HG03469 (cell line): ENCODE measurements around the gene TFRC.
"Not testable (repeated sequence)": the region's sequence is repeated elsewhere in the genome, so short reads cannot be mapped to it uniquely, and the experiment has no call there.

Experiments used
- ATAC-seq: cut with Tn5 transposase; IDR thresholded peaks from one replicate; pipeline ENCODE4 v1.9.1; 2021; ENCODE audit warnings: mild to moderate bottlenecking, moderate library complexity, moderate number of reproducible peaks; ENCODE audit not compliant: unreplicated experiment

TFRC gene

DNA sequence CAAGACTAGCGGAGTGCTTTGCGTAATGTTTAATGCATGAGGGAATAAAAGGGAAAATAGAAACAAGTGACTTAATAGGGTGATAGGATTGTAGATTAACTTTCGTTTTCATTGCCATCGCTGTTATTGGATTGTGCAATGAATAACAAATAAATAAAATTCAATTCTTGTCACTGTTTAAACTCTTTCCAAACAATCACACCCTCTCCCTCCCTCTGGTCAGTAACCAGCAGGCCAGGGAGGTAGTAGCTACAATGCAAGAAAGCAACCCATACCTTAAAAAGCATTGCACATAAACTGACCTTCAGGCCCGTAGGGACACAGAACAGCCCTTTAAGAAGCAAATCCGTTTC lies 705 bp upstream of the TFRC start:
- no peak for ATAC-seq

DNA sequence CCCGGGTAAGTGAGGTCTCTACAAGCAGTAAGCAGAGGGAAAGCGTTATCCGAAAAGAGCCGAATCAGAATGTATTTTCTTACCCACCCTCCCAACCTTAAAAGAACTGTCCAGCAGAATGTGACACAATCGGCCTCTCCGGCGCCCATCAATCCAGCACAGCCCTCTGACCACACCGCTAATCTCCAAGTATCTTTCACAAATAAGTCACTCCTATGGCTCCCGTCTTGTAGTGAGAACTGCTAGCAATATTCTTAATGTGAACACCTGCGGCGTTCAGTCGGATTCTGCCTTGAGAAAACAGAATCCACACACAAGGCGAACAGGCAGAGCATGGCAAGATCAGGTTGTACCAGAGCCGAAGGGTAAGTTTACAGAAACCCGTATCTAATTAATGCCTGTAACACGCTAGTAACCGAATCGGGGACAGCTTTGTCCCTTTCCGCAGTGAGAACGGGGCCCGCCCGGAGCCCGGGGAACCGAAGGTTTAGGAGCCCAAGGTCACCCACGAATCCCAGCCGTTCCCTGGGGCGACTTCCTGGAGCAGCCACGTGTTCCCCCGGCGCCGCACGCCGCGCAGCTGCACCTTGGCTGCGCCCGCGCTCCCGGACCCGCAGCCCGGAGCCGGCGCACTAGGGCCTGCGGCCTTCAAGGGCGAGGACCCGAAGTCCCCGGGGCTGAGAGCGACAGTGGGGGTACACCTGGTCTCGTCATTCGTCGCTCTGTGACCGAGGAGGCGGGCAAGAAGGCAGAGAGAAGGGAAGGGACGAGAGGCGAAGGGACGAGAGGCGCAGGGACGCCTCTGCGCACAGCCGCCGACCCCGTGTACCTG lies 672 bp downstream of the TFRC start:
- peak; percentile 9 for ATAC-seq

DNA sequence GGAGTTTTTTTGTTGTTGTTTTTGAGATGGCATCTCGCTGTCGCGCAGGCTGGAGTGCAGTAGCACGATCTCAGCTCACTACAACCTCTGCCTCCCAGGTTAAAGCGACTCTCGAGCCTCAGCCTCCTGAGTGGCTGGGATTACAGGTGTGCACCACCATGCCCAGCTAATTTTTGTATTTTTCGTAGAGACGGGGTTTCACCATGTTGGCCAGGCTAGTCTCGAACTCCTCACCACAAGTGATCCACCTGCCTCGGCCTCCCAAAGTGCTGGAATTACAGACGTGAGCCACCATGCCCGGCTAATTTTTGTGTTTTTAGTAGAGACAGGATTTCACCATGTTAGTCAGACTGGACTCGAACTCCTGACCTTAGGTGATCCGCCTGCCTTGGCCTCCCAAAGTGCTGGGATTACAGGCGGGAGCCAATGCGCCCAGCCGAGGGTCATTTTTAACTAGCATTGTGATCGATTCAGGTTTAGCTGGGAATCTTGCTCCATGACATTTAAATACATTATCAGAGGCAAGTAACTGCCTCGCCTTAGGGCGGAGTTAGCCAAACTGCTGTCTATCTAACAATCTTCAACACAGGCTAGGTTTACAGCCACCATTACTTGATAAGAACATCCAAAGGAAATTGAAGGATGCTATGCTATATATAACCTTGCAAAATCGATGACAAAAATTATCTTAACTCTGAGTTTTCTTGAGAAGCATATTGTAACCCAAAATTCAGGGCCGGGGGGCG lies 1.6 kb downstream of the TFRC start:
- ATAC-seq = not testable (repeated sequence)

DNA sequence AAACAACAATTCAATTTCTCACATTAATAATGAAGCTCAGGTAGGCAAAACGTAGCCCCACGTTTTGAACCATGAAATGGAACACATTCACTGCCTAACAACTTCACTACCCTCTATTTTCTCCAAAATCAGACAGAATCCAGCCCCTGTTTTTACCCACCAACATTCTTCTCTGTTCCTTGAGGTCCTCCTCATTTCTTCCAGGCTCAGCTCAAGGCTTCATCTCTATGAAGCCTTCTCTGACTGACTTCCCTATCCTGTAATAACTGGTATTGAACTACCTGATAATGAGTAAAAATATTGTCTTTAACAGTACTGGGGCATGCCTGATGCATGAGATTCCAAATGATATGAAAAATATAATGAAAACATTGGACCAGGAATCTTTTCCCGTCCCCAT lies 2.2 kb downstream of the TFRC start:
- no peak for ATAC-seq

DNA sequence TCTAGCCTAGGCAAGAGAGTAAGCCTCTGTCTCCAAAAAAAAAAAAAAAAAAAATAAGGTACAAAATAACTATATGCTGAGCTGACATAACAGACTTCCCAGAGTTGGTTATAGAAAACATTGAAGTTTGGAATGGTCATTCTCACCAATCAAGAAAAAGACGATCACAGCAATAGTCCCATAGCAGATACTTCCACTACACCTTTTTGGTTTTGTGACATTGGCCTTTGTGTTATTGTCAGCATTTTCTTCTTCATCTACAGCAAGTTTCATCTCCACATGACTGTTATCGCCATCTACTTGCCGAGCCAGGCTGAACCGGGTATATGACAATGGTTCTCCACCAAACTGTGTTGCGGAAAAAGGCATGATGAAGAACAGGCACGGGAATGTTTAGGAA lies 6.9 kb downstream of the TFRC start:
- ATAC-seq = no peak

DNA sequence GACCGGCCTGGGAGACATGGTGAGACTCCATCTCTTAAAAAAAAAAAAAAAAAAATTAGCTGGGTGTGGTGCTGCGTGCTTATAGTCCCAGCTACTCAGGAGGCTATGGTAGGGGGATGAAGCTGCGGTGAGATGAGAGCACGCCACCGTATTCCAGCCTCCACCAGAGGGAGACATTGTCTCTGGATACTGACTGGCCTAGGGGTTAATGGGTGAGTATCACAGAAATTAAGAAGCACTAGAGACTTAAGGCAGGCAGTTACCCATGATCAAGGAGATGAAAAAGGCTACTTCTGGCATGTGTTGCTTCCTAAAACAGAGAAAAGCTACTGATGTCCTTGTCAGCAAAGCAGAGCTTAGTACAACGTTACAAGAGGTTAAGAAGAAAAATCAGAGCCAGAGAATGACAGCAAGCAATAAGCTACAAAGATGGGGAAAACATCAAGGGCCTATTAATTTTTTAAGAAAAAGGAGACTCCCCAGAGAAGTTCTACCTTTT lies 8.6 kb downstream of the TFRC start:
- ATAC-seq = no peak

DNA sequence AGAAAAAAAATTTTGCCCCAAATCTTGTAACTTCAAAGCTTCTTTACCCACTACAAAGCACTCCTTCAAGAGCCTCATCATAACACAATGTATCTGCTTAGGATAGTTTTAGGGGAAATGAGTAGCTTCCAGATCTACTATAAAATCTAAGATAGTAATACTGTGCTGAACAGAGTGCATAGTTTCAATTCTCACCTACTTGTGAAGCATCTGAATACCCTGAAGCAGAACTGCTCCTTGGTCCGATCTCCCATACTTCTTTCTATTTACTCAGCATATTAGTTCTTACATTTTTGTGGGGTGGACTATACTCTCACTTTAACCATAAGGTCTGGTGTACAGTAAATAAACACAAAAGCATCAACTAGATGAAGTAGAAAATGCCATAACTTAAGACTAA lies 9.6 kb downstream of the TFRC start:
- no peak for ATAC-seq

DNA sequence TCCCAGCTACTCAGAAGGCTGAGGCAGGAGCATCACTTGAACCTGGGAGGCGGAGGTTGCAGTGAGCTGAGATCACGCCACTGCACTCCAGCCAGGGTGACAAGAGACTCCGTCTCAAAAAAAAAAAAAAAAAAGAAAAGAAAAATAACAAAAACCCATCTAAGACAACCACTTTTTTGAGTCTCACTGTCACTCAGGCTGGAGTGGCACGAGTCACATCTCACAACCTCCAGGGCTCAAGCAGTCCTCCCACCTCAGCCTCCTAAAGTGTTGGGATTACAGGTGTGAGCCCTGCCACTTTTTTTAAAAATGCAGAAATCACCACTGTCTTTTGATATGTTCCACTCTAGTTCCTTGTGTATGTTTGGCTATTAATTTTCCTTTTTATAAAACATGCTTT lies 13.1 kb downstream of the TFRC start:
- not testable (repeated sequence) for ATAC-seq

DNA sequence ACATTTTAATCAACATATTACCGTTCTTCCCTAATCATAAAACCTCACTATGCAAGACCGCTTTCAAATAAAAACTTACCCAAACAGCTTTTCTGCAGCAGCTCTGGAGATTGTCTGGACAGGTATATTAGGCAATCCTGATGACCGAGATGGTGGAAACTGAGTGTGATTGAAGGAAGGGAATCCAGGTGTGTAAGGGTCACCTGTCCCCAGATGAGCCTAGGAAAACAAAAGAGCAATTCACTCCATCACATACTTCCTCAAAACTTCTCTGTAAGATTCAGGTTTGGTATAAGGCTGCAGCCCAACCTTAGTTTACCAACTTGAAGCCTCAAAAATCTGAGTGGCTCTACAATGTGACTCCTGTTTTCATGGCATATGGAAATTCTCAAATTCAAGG lies 14.5 kb downstream of the TFRC start:
- no peak for ATAC-seq

DNA sequence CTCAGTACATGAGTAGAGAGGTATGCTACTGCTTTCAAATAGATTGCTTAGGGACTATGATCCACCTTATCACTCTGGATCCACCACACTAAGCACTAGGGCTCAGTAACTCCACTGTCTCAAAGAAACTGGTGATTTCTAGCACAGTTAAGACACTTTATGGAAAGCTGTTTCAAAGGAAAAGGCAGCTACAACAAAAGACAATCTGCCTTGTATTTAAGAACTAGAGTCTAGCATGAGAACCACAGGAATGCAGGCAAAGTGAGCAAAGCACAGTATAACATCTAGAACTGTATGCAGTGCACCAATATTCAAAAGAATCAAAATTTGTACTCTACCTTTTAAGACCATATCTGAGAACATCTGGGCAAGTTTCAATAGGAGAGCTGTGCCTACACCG lies 17.9 kb downstream of the TFRC start:
- ATAC-seq = no peak

DNA sequence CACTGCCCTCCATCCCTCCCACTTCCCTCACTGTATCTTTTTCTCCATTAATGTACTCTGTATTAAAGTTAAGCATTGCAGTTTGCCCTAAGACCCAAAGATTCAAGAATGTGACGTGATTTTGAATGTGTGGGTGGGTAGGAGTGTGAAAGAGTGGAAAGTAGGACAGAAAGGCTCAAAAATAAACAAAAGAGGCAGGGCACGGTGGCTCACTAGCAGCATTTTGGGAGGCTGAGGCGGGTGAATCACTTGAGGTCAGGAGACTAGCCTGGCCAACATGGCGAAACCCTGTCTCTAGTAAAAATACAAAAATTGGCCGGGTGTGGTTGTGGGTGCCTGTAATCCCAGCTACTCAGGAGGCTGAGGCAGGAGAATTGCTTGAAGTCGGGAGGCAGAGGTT lies 18.4 kb downstream of the TFRC start:
- no peak for ATAC-seq

DNA sequence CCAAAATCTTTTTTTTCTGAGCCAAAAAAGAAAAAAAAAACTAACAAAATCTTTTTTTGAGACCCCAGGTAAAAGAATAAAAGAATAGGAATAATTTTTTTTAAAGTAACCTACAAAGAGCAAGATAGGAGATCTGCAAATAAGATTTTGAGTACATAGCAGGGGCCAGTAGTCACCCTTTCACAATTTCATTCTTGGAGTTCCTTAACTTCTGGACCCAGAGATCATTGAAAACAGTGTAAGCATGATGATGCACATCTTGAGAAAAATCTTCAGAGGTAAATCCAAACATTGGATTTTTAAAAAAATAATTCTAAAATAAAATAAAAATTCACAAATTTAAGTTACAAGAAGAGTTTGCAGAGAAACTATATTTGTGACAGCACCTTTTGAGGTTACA lies 18.8 kb downstream of the TFRC start:
- ATAC-seq = no peak

DNA sequence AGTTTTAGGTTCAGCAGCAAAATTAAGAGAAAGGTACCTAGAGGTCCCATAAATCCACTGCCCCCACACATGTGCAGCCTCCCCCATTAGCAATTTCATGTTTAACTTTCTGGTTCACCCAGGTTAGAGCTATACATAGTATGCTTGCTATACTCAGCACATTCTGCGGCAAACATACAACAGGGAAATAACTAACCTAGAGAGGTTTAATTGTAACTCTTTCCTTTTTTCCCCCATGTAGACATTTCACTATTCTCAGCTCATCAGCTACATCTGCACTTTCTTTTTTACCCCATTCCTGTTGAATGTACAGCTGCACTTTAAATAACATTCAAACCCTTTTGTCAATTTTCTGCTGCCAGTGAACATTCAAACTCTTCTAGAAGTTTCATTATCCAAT lies 21.1 kb downstream of the TFRC start:
- no peak for ATAC-seq

DNA sequence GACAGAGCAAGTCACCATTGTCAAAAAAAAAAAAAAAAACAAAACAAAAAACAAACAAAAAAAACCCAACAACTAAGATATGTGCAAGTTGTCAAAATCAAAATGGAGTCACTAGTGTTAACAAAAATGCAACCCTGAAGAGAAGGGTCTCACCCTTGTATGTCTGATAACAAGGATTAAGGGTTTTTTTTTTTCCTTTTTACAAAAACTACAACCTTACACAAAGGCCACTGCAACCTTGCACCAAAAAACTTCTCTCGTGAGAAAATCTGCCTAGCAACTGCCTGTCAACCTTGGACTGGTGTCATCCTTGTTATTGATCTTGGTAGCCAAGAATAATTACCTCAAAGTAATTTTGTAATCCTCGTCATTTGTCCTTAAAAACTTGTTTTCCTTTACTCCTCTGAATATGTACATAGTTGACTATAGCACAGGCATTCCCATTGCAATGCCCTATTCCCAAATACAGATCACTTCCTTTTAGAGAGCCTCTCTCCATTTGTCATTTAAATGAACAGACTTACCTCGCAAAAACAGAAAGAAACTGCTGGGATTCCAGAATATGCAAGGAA lies 24.0 kb downstream of the TFRC start:
- ATAC-seq = no peak

DNA sequence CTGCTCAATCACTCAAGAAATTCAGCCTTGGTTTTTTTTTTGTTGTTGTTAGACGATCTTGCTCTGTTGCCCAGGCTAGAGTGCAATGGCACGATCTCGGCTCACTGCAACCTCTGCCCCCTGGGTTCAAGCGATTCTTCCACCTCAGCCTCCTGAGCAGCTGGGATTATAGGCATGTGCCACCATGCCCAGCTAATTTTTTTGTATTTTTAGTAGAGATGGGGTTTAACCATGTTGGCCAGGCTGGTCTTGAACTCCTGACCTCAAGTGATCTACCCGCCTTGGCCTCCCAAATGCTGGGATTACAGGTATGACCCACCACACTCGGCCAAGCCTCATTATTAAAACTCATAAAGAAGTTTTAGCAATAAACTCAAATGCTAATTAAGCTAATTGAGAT lies 25.5 kb downstream of the TFRC start:
- not testable (repeated sequence) for ATAC-seq

DNA sequence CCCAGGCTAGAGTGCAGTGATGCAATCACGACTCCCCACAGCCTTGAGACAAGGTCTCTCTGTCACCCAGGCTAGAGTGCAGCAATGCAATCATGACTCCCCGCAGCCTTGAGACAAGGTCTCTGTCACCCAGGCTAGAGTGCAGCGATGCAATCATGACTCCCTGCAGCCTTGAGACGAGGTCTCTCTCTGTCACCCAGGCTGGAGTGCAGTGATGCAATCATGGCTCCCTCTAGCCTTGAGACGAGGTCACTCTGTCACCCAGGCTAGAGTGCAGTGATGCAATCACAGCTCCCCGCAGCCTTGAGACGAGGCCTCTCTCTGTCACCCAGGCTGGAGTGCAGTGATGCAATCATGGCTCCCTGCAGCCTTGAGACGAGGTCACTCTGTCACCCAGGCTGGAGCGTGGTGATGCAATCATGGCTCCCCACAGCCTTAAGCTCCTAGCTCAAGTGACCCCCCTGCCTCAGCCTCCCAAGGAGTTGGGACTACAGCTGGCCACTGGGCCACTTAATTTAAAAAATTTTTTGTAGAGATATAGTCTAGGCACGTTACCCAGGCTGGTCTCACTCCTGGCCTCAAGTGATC lies 26.1 kb downstream of the TFRC start:
- no peak for ATAC-seq

DNA sequence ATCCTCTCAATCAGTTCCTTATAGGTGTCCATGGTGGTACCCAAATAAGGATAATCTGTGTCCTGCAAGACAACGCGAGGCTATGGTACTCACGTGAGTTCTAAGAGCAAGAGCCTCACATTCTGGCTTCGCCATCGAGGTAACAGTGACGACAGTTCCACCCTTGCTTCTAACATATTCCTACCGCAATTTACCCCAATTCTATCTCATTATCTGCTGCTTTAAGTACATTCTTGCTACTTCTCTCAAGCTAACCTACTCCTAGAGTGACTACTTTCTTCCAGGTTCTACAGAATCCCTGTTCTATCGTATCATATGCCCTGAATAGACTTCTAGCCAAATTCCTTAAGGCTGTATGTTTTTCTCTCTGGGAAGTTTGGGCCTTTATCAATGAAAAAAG lies 26.6 kb downstream of the TFRC start:
- ATAC-seq = no peak

DNA sequence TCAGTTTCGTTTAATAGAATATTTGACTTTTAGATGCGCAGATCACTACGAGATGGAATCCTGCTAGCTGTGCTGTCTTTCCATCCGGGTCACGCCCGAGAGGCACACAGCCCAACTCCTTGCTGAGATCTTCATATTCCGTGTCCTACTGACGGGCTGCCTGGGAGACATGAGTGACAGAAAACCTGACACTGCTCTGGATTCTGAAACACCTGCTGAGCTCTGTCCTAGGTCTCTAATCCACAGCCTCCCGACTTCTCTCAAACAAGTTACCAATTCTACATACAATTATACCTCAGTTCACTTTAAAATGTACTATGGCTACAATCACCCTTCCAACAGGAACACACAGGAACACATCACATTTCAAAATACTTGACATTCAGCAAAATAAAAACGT lies 27.2 kb downstream of the TFRC start:
- no peak for ATAC-seq

DNA sequence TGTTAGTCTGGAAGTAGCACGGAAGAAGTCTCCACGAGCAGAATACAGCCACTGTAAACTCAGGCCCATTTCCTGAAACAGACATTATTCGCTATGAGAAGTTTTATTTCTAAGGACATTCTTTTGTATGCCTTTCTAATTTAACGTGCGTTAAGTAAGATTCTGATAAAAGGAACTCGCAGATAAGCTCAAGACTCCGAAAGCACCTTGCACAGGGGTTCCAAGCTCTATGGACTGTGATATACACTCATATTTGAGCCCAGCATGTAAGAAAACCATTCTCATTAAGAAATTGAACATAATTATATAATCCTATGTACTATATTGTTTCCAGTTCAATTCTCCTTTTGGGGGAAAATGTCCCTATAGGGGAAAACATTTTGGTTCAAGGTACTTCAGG lies 28.4 kb downstream of the TFRC start:
- ATAC-seq = no peak

DNA sequence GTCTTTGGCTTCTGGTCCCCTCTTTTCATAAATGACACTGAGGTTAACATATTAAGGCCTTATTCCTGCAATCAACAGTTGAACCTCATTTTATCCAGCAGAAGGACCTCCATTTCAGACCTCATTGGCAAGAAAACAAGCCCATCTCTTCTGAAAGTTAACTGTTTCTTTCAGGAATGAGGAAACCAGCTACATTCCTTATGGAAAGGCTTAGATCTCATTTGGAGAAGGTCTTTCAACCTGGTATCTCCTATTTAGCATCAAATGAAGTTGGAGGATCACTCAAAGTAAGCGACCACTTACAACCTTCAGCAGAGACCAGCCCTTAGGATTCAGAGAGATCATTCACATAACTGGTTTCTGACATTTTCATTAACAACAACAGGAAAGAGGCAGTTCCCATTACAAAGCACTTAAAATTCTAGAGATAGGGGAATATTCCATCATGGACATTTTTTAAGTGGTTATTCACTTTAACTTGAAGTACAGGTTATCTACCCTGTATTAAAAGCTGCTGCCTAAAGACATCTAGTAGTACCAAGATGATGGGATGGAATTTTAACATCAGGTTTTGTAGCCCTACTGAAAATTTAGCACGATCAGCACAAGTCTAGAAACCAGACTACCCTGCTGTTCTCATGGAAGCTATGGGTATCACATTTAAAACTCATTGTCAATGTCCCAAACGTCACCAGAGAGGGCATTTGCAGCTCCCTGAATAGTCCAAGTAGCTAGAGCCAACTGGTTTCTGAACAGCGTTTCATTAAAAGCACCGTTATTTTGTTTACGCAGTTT lies 30.4 kb downstream of the TFRC start:
- ATAC-seq = no peak

DNA sequence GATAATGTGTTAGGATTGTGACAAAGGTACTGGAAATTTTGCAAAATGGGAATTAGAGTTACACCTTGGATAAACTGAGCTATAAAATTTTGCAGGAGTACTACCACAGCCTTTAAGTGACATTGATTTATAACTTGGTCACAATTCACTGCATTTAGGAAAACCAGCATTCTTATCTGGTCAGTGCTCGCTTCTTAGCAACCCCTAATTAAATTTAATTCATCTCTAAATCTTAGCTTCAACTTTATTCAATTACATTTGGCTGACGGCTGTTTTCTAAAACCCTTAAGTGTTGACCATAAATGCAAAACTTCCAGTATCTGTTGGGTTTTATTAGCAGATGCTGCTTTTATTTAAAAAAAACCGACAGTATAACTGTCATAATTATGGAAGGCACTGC lies 31.3 kb downstream of the TFRC start:
- ATAC-seq = no peak
